ENCODE data around the gene CACFD1. TPM values are rescaled to one million over a fixed set of nuclear protein-coding genes. Genes with fewer than 3 reads are reported as not detected.

CACFD1 gene
- total RNA-seq, 2 experiments from 2014 or later, result 0.68 to 1.2 TPM

DNA sequence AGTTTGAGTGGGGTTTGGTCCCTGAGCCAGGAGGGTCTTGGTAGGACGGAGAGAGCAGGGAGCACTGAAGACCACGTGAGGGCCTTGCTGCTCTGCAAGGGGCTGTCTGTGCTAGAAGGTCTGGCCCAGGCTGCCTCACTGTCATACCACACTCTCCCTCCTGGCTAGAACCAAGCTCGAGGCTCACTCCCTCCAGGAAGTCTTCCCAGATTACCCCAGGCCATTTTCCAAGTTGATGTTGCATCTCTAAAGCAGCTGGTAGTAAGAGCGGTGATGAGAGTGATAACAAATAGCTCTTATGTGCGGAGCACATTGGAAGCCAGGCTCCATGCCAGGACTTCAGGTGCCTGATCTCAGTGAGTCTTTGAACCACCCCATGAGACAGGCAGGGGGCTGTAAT is 58.4 kb downstream of the CACFD1 start:
- Mint-ChIP-seq H3K27me3 (no peaks in the 10 kb centered on the region), H3K4me3 (no peak overlapping the region), H3K9me3 (no peaks in the 10 kb centered on the region), H3K27ac (no peak overlapping the region), H3K4me1 (no peaks in the 10 kb centered on the region), H3K36me3 (ENCODE audit: low read depth) (no peaks in the 10 kb centered on the region)
- no peak for DNase-seq
- ChIA-PET CTCF (no interaction called here), POLR2A (no interaction called here)

DNA sequence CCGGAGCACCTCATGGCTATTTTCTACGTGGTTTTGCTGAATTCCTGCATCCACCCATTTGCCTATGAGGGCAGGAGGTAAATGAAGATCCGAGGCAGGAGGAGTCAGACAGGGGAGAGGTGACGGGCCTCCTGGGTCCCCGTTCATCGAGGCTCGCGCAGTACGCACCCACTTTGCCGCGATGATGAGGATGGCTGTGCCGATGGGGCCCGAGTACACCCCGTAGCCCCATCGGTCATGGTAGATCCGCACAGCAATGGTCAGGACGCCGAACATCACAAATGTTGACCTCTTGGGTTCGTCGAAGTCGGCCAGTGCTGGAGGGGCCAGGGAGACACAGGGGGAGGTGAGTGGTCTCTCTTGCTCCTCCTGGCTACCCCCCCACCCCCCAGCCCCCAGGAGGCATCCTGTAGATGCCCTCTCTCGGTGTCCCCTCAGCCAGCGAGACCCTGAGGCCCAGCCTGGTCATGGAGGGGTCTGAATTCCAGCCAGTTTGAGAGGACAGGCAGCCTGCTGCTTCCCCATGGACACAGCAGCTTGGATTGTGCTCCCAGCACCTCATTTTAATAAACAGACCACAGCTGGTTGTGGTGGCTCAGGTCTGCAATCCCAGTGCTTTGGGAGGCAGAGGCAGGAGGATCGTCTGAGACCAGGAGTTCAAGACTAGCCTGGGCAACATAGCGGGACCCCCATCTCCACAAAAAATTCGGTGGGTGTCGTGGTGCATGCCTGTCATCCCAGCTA is 59.1 kb downstream of the CACFD1 start:
- no peak overlapping the region for H3K27ac Mint-ChIP-seq
- POLR2A ChIA-PET, result no interaction called here
- CTCF ChIA-PET, result no interaction called here
- no peaks in the 10 kb centered on the region for H3K4me1 Mint-ChIP-seq
- H3K9me3 Mint-ChIP-seq, result no peaks in the 10 kb centered on the region
- H3K36me3 Mint-ChIP-seq (ENCODE audit: low read depth), result no peaks in the 10 kb centered on the region
- no peak for DNase-seq
- H3K27me3 Mint-ChIP-seq, result no peaks in the 10 kb centered on the region
- H3K4me3 Mint-ChIP-seq, result no peak overlapping the region

DNA sequence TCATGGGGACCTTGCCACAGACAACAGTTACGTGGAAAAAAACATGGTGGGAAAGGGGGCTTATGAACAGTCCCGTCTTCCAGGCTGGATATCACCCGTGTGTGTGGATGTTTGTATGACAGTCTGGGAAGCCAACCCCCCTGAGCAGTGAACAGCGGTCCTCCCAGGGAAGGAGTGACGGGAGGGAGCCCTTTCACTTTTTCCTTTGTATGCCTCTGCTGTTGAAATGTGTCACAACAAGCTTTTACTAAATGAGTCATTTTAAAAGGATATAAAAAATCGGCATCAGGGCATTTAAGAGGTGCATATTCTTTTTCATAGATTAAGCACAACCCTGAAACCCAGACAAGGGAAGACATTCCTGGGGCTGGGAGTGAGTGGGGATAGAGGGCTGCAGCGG is 59.9 kb downstream of the CACFD1 start:
- H3K27me3 Mint-ChIP-seq, result no peaks in the 10 kb centered on the region
- no peaks in the 10 kb centered on the region for H3K36me3 Mint-ChIP-seq (ENCODE audit: low read depth)
- no peak for DNase-seq
- POLR2A ChIA-PET, result no interaction called here
- CTCF ChIA-PET, result no interaction called here
- no peak overlapping the region for H3K27ac Mint-ChIP-seq
- no peak overlapping the region for H3K4me3 Mint-ChIP-seq
- no peaks in the 10 kb centered on the region for H3K4me1 Mint-ChIP-seq
- no peaks in the 10 kb centered on the region for H3K9me3 Mint-ChIP-seq

- Mint-ChIP-seq H3K27ac (no peak overlapping the region), H3K4me1 (no peaks in the 10 kb centered on the region), H3K9me3 (no peaks in the 10 kb centered on the region), H3K27me3 (no peaks in the 10 kb centered on the region), H3K36me3 (ENCODE audit: low read depth) (no peaks in the 10 kb centered on the region), H3K4me3 (no peak overlapping the region)
- DNase-seq, result no peak
- ChIA-PET CTCF (no interaction called here), POLR2A (no interaction called here)
Measured at GRCh38 chr9:133520121-133520835, 60.5 kb downstream of the CACFD1 start.

Other genes with a start within 250 kb of the CACFD1 start
- under 1 TPM; 0.20 to 0.53 TPM for gene ABO, start 184.8 kb upstream of the CACFD1 start, total RNA-seq
- 10 to 100 TPM in 1 of 2 experiments, 1 to 10 TPM in 1; 9.3 to 10.9 TPM for gene SURF6, start 123.8 kb upstream of the CACFD1 start, total RNA-seq
- gene MED22, start 111.8 kb upstream of the CACFD1 start, total RNA-seq, result 10 to 100 TPM; 21.1 to 23.3 TPM
- 1,000 to 10,000 TPM; 1,627 to 1,632 TPM for gene RPL7A, start 111.8 kb upstream of the CACFD1 start, total RNA-seq
- gene SURF1, start 103.5 kb upstream of the CACFD1 start, total RNA-seq, result 10 to 100 TPM; 33.8 to 37.6 TPM
- 10 to 100 TPM; 10.2 TPM for gene SURF2, start 103.4 kb upstream of the CACFD1 start, total RNA-seq
- gene SURF4, start 83.9 kb upstream of the CACFD1 start, total RNA-seq, result 100 to 1,000 TPM; 249 to 260 TPM
- under 1 TPM; 0.65 to 0.71 TPM for gene STKLD1, start 83.6 kb upstream of the CACFD1 start, total RNA-seq
- gene REXO4, start 42.0 kb upstream of the CACFD1 start, total RNA-seq, result 10 to 100 TPM; 19.7 to 21.7 TPM
- 1 to 10 TPM; 2.1 to 2.4 TPM for gene ADAMTS13, start 37.6 kb upstream of the CACFD1 start, total RNA-seq
- gene SLC2A6, start 19.1 kb downstream of the CACFD1 start, total RNA-seq, result 1 to 10 TPM; 1.2 to 2.0 TPM
- gene MYMK, start 65.0 kb downstream of the CACFD1 start, total RNA-seq, result not detected
- gene ADAMTSL2, start 74.7 kb downstream of the CACFD1 start, total RNA-seq, result not detected
- gene FAM163B, start 149.4 kb downstream of the CACFD1 start, total RNA-seq, result not detected
- not detected for gene DBH, start 176.4 kb downstream of the CACFD1 start, total RNA-seq